HCT116 (cell line): ENCODE results near the gene IL12A. TPM values are rescaled to one million over a fixed set of nuclear protein-coding genes. Genes with fewer than 3 reads are reported as not detected.

Experiments used
- ATAC-seq: fragments of 200-7000 bp; cut with Tn5 transposase; 2 replicates; pipeline ENCODE4 v1.9.1; 2020; ENCODE audit warnings: mild to moderate bottlenecking, moderate library complexity
- BruUV-seq: library from RNA; stranded (reverse); fragments of 400-500 nt; replicated peaks from 2 replicates; lab custom pipeline; 2021; lab: Mats Ljungman, UMichigan
- CTCF ChIA-PET: fragments of 300-600 bp; sonication (Branson Sonifier 250); formaldehyde crosslinking; loops from one replicate; lab custom pipeline; 2021; ENCODE audit warnings: antibody characterized with exemption; lab: Charles Lee
- POLR2A ChIA-PET: fragments of 300-600, 350-600 bp; sonication (Branson Sonifier 250); formaldehyde crosslinking; loops from one replicate; lab custom pipeline; 2021; ENCODE audit warnings: antibody characterized with exemption; lab: Charles Lee
- RAD21 ChIA-PET, 2 experiments: fragments of 300-600 bp; sonication (Branson Sonifier 250); formaldehyde crosslinking; loops; one replicate each; lab custom pipeline; 2023; ENCODE audit warnings: low total read pairs in 2 of 2; ENCODE audit not compliant: uncharacterized antibody in 2 of 2, unreplicated experiment in 2 of 2, low non-redundant PET in 1 of 2; lab: Charles Lee
- DNase-seq: peaks from one replicate; pipeline ENCODE4 v3.0.0-alpha.2; 2010; ENCODE audit warnings: low read depth, low spot score
- H2AFZ ChIP-seq: fragments of 200-600 bp; shearing (Covaris generic), sonication (generic); 2 replicates; pipeline ENCODE4 v1.6.1; 2017; ENCODE audit warnings: low read depth, mixed run types, mixed read lengths, antibody characterized with exemption, low read length; ENCODE audit not compliant: poor library complexity, severe bottlenecking
- H3K27ac ChIP-seq: 2 replicates; pipeline ENCODE4 v1.5.1; 2012; ENCODE audit warnings: low read depth, low read length
- H3K27me3 ChIP-seq: fragments of 200-600 bp; sonication (generic); 2 replicates; pipeline ENCODE4 v1.6.1; 2016; ENCODE audit warnings: mixed run types, low read length, mixed read lengths; ENCODE audit not compliant: insufficient read depth
- H3K36me3 ChIP-seq, 2 experiments: fragments of 200-500 bp in 1 of 2; fragments of 200-600 bp in 1 of 2; sonication (Bioruptor generic) in 1 of 2; sonication (generic) in 1 of 2; 2 replicates each; pipeline versions ENCODE4 v1.5.1 to v1.6.1; 2014 to 2016; ENCODE audit warnings: low read length in 2 of 2, inconsistent platforms in 1 of 2, mixed read lengths in 1 of 2, mixed run types in 1 of 2; ENCODE audit not compliant: insufficient read depth in 2 of 2, control insufficient read depth in 1 of 2
- H3K4me1 ChIP-seq, 2 experiments: fragments of 200-600 bp in 1 of 2; sonication (generic) in 1 of 2; 2 replicates each; pipeline versions ENCODE4 v1.5.1 to v1.6.1; 2012 to 2017; ENCODE audit warnings: low read length in 2 of 2, inconsistent platforms in 1 of 2, mild to moderate bottlenecking in 1 of 2, mixed read lengths in 1 of 2, mixed run types in 1 of 2, moderate library complexity in 1 of 2; ENCODE audit not compliant: insufficient read depth in 2 of 2, control insufficient read depth in 1 of 2
- H3K4me2 ChIP-seq: fragments of 200-600 bp; sonication (generic); 2 replicates; pipeline ENCODE4 v1.6.1; 2017; ENCODE audit warnings: mixed run types, low read length, mixed read lengths
- H3K4me3 ChIP-seq, 2 experiments: fragments of 200-600 bp in 1 of 2; sonication (generic) in 1 of 2; replicated peaks in 1 of 2; 2 replicates each; pipeline ENCODE4 v1.5.1; 2011 to 2016; ENCODE audit warnings: low read length in 2 of 2, control low read depth in 1 of 2, low read depth in 1 of 2, mild to moderate bottlenecking in 1 of 2, mixed read lengths in 1 of 2, mixed run types in 1 of 2
- H3K79me2 ChIP-seq: fragments of 200-600 bp; sonication (generic); 2 replicates; pipeline ENCODE4 v1.6.1; 2017; ENCODE audit warnings: mild to moderate bottlenecking, mixed run types, low read length, moderate library complexity, mixed read lengths; ENCODE audit not compliant: insufficient read depth
- H3K9ac ChIP-seq: fragments of 200-600 bp; sonication (generic); 2 replicates; pipeline ENCODE4 v1.6.1; 2016; ENCODE audit warnings: low read length, mixed read lengths
- H3K9me2 ChIP-seq: fragments of 200-600 bp; sonication (generic), shearing (Covaris generic); 2 replicates; pipeline ENCODE4 v1.6.1; 2017; ENCODE audit warnings: mixed run types, mild to moderate bottlenecking, moderate library complexity; ENCODE audit not compliant: insufficient read depth
- H3K9me3 ChIP-seq, 2 experiments: fragments of 200-500 bp in 1 of 2; fragments of 200-600 bp in 1 of 2; sonication (Bioruptor generic) in 1 of 2; sonication (generic) in 1 of 2; 2 replicates each; pipeline ENCODE4 v1.6.1; 2014 to 2017; ENCODE audit warnings: low read length in 2 of 2, mixed read lengths in 2 of 2, inconsistent platforms in 1 of 2, low read depth in 1 of 2, mild to moderate bottlenecking in 1 of 2, mixed run types in 1 of 2, moderate library complexity in 1 of 2; ENCODE audit not compliant: control insufficient read depth in 1 of 2, insufficient read depth in 1 of 2
- H4K20me1 ChIP-seq: fragments of 200-600 bp; sonication (generic), shearing (Covaris generic); 2 replicates; pipeline ENCODE4 v1.6.1; 2017; ENCODE audit warnings: mixed run types, mild to moderate bottlenecking, moderate library complexity; ENCODE audit not compliant: insufficient read depth
- EGR1 ChIP-seq: IDR thresholded peaks from 2 replicates; pipeline ENCODE4 v1.6.1; 2012; ENCODE audit warnings: low read depth
- ELF1 ChIP-seq: IDR thresholded peaks from 2 replicates; pipeline ENCODE4 v1.6.1; 2012; ENCODE audit warnings: low read depth, borderline replicate concordance
- FOSL1 ChIP-seq: IDR thresholded peaks from 2 replicates; pipeline ENCODE4 v1.6.1; 2012; ENCODE audit warnings: low read depth
- RAD21 ChIP-seq: IDR thresholded peaks from 2 replicates; pipeline ENCODE4 v1.6.1; 2012; ENCODE audit warnings: low read depth, mild to moderate bottlenecking
- SP1 ChIP-seq: IDR thresholded peaks from 2 replicates; pipeline ENCODE4 v1.6.1; 2012; ENCODE audit warnings: low read depth
- ZFX ChIP-seq: fragments of 450-650 bp; IDR thresholded peaks from 2 replicates; pipeline ENCODE4 v1.6.1; 2017
- ZNF274 ChIP-seq: fragments of 200-500 bp; sonication (Bioruptor generic); IDR thresholded peaks from 2 replicates; pipeline ENCODE4 v1.6.1; 2014; ENCODE audit warnings: mild to moderate bottlenecking, low read depth, low read length, inconsistent platforms
- intact Hi-C: fragments of 100-400 bp; cut with micrococcal nuclease; formaldehyde crosslinking; loops from 2 replicates; pipeline ENCODE4 v1.10.0; 2022
- total RNA-seq: library from RNA; stranded (reverse); gene quantifications from one replicate; pipeline ENCODE4 v1.2.1, GENCODE V29; 2021; ENCODE audit not compliant: unreplicated experiment
- TF ChIP-seq, protein P1 (sequence below): IDR thresholded peaks from 2 replicates; pipeline ENCODE4 v1.6.1; 2012

The IL12A gene
- total RNA-seq, 1 experiment from 2014 or later = 2.8 TPM

DNA sequence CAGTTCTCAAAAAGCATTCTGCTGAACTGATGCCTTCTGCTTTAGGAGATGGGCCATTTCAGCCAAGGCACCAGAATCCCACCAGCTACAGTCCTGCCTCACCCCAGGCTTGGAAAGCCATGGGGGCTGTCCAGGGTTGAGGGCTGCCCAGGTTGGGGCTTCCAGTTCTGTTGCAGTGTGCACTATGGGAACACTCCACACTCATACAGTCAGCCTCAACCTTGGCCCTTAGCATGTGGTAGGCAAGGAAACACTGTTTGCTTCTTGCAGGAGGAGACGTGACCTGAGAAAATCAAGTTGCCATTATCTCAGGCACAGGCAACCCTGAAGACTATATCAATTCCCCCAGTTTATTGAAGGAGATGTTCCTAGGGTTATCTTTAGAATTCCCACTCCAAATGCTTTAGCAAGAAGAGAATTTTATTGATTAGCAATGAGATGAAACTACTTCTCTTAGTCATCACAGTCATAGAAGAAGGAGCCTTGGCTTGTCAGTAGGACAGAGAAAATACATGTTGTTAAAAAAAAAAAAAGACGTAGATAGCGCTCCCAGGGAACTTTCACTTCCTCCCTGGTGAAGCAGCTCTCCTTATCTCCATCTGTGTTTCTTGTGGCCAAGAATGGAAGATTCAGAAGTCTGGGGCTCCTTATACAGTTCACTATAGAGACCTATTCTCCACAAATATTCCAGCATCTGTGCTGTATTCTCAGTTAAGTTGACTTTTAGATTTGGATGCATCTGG is 38.3 kb upstream of the IL12A start:
- ChIA-PET POLR2A (no interaction called here), CTCF (no interaction called here), RAD21 (no interaction called here)
- Histone ChIP-seq H2AFZ (no peak overlapping the region), H3K27me3 (no peaks in the 10 kb centered on the region), H3K36me3 (no peaks in the 10 kb centered on the region), H3K79me2 (no peaks in the 10 kb centered on the region), H3K4me1 (no peaks in the 10 kb centered on the region), H3K4me2 (no peak overlapping the region), H3K9me3 (no peaks in the 10 kb centered on the region), H3K4me3 (no peak overlapping the region), H4K20me1 (no peaks in the 10 kb centered on the region)
- BruUV-seq = no TSS peak
- intact Hi-C loops = no loop called here
- TF ChIP-seq FOSL1 (no peak), ZNF274 (no peak), RAD21 (no peak), ELF1 (no peak), SP1 (no peak), ZFX (no peak), EGR1 (no peak)
- TF ChIP-seq, protein P1, sequence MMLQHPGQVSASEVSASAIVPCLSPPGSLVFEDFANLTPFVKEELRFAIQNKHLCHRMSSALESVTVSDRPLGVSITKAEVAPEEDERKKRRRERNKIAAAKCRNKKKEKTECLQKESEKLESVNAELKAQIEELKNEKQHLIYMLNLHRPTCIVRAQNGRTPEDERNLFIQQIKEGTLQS = no peak
- TF ChIP-seq, all 23 proteins: peak for 0
- ATAC-seq (no peak), DNase-seq (no peak)
- no peak overlapping the region for H3K9ac ChIP-seq
- no peaks in the 10 kb centered on the region for H3K9me2 ChIP-seq
- no peak overlapping the region for H3K27ac ChIP-seq

DNA sequence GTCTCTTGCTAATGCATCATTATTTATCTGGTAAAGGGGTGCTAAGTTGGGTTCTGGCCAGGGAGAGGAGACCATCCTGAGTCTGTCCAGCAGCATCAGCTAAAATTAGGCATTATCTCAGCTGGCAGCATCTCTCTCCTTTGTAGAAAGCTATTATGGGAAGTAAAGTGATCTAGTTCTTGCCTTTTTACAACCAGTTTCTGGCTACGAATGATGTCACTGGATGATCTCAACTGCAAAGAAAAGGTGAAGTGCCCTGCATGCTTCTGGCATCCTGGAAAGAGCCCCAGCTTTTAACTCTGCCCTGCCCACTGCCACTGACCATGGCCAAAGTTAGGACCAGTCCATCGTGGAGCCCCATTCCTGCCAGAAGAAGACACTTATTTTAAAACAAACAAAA is 37.1 kb upstream of the IL12A start:
- CTCF ChIA-PET = interaction anchor here (1.8 kb wide), 1 partner anchor 38 kb away, joined by 4 read pairs; the partner anchor contains the start of gene IL12A
- Histone ChIP-seq H3K4me3 (no peak overlapping the region), H3K4me2 (no peak overlapping the region), H3K36me3 (no peaks in the 10 kb centered on the region), H3K9me3 (no peaks in the 10 kb centered on the region), H3K27me3 (no peaks in the 10 kb centered on the region), H3K9me2 (no peaks in the 10 kb centered on the region), H3K27ac (no peak overlapping the region), H2AFZ (no peak overlapping the region), H3K9ac (no peak overlapping the region)
- ATAC-seq (no peak), DNase-seq (no peak)
- POLR2A ChIA-PET = no interaction called here
- intact Hi-C loops = no loop called here
- RAD21 ChIA-PET = no interaction called here
- TF ChIP-seq EGR1 = no peak
- TF ChIP-seq, all 23 proteins: peak for 0
- H3K4me1 ChIP-seq = no peaks in the 10 kb centered on the region
- BruUV-seq = no TSS peak
- H4K20me1 ChIP-seq = no peaks in the 10 kb centered on the region
- H3K79me2 ChIP-seq = no peaks in the 10 kb centered on the region
